ENCODE results near the gene PHF11. TPM values are rescaled to one million over a fixed set of nuclear protein-coding genes. Genes with fewer than 3 reads are reported as not detected.

The PHF11 gene
- total RNA-seq, 4 donors from 2014 or later, result 26.1 to 86.5 (median 35.3) TPM

- Histone ChIP-seq H3K36me3 (no peaks in the 10 kb centered on the region), H3K4me1 (peaks cover 24% of the 10 kb centered on the region), H3K27ac (no peak overlapping the region), H3K9me3 (no peaks in the 10 kb centered on the region), H3K4me3 (no peak overlapping the region), H3K27me3 (no peaks in the 10 kb centered on the region)
- TF ChIP-seq POLR2A (IDR thresholded peaks at IDR 0.05), result no peak
- no peak for TF ChIP-seq POLR2AphosphoS5 (IDR thresholded peaks at IDR 0.05)
- no peak for TF ChIP-seq CTCF (IDR thresholded peaks at IDR 0.05)
- TF ChIP-seq EP300 (IDR thresholded peaks at IDR 0.05), result no peak
- WGBS, result 86% methylated on average over 5 of the region's 5 CpGs
- DNase-seq (ENCODE audit: low spot score in 2 of 2), result no peak
These were observed 1.5 kb downstream of the PHF11 start for GRCh38 chr13:49497272-49497671.

- Histone ChIP-seq H3K27me3 (no peaks in the 10 kb centered on the region), H3K4me3 (no peak overlapping the region), H3K27ac (no peak overlapping the region), H3K4me1 (peaks cover 24% of the 10 kb centered on the region), H3K36me3 (no peaks in the 10 kb centered on the region), H3K9me3 (no peaks in the 10 kb centered on the region)
- TF ChIP-seq POLR2A (IDR thresholded peaks at IDR 0.05) (no peak), EP300 (IDR thresholded peaks at IDR 0.05) (no peak), CTCF (IDR thresholded peaks at IDR 0.05) (no peak), POLR2AphosphoS5 (IDR thresholded peaks at IDR 0.05) (no peak)
- no peak for DNase-seq (ENCODE audit: low spot score in 2 of 2)
- WGBS, result 76% methylated on average over 4 of the region's 4 CpGs
These were observed 2.5 kb downstream of the PHF11 start for GRCh38 chr13:49498206-49498605.

- no peak for TF ChIP-seq EP300 (IDR thresholded peaks at IDR 0.05)
- TF ChIP-seq CTCF (IDR thresholded peaks at IDR 0.05), result no peak
- TF ChIP-seq POLR2A (IDR thresholded peaks at IDR 0.05), result no peak
- no peak for TF ChIP-seq POLR2AphosphoS5 (IDR thresholded peaks at IDR 0.05)
- no peak overlapping the region for H3K4me3 ChIP-seq
- no peaks in the 10 kb centered on the region for H3K27me3 ChIP-seq
- DNase-seq (ENCODE audit: low spot score in 2 of 2), result no peak
- H3K9me3 ChIP-seq, result no peaks in the 10 kb centered on the region
- 72% methylated on average over 6 of the region's 6 CpGs for WGBS
- peaks cover 17% of the 10 kb centered on the region for H3K4me1 ChIP-seq
- no peaks in the 10 kb centered on the region for H3K36me3 ChIP-seq
- H3K27ac ChIP-seq, result no peak overlapping the region
These were observed 4.3 kb downstream of the PHF11 start for GRCh38 chr13:49499889-49500660.

GRCh38 chr13:49502954-49503353 lies 7.2 kb downstream of the PHF11 start:
- Histone ChIP-seq H3K27me3 (no peaks in the 10 kb centered on the region), H3K36me3 (no peaks in the 10 kb centered on the region), H3K9me3 (no peaks in the 10 kb centered on the region), H3K27ac (no peak overlapping the region), H3K4me1 (peaks cover 22% of the 10 kb centered on the region), H3K4me3 (no peak overlapping the region)
- no peak for TF ChIP-seq POLR2A (IDR thresholded peaks at IDR 0.05)
- TF ChIP-seq EP300 (IDR thresholded peaks at IDR 0.05), result no peak
- no peak for TF ChIP-seq POLR2AphosphoS5 (IDR thresholded peaks at IDR 0.05)
- TF ChIP-seq CTCF (IDR thresholded peaks at IDR 0.05), result no peak
- no peak for DNase-seq (ENCODE audit: low spot score in 2 of 2)
- 60% methylated on average over 9 of the region's 9 CpGs for WGBS

DNA sequence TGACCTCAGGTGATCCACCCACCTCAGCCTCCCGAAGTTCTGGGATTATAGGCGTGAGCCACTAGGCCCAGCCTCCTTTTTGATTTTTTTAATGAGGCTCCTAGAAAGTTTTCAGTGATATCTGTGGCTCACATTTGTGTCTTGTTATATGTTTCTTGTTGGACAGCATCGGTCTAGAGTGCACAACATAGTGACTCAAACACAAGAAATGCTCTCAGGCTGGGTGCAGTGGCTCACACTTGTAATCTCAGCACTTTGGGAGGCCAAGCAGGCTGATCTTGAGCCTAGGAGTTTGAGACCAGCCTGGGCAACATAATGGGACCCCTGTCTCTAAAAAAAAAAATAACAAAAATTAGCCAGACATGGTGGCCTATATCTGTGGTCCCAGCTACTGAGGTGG lies 8.2 kb downstream of the PHF11 start:
- Histone ChIP-seq H3K27ac (no peak overlapping the region), H3K4me1 (peaks cover 19% of the 10 kb centered on the region)

More for the DNA sequence above, 8.2 kb downstream of the PHF11 start:
- TF ChIP-seq CTCF (IDR thresholded peaks at IDR 0.05), result no peak
- TF ChIP-seq POLR2AphosphoS5 (IDR thresholded peaks at IDR 0.05), result no peak
- TF ChIP-seq POLR2A (IDR thresholded peaks at IDR 0.05), result no peak
- TF ChIP-seq EP300 (IDR thresholded peaks at IDR 0.05), result no peak
- 90% methylated on average over 3 of the region's 3 CpGs for WGBS
- Histone ChIP-seq H3K4me3 (no peak overlapping the region), H3K9me3 (no peaks in the 10 kb centered on the region), H3K36me3 (no peaks in the 10 kb centered on the region), H3K27me3 (no peaks in the 10 kb centered on the region)
- DNase-seq (ENCODE audit: low spot score in 2 of 2), result no peak

Measured in suprapubic skin (tissue), 4 donors.